ENCODE data around the gene LRP1B.

- TF ChIP-seq CTCF (IDR thresholded peaks at IDR 0.05) (no peak), ZFX (IDR thresholded peaks at IDR 0.05; ENCODE audit: borderline replicate concordance) (no peak)
Measured at GRCh38 chr2:141736466-141736865, 394.4 kb downstream of the LRP1B start.
